Mesenchymal stem cell (in vitro differentiated cells and primary cell): ENCODE data around the gene TMEM150C. TPM values are rescaled to one million over a fixed set of nuclear protein-coding genes. Genes with fewer than 3 reads are reported as not detected.

Experiments
- DNase-seq: peaks from one replicate; pipeline ENCODE4 v3.0.0-alpha.2; 2013
- H2AFZ ChIP-seq: one replicate; pipeline ENCODE4 v1.6.1; 2013; ENCODE audit warnings: low read depth, mild to moderate bottlenecking, control low read depth, inconsistent platforms, low read length, moderate library complexity
- H2AK5ac ChIP-seq: 2 replicates; pipeline ENCODE4 v1.6.1; 2013; ENCODE audit warnings: low read length, moderate library complexity, mild to moderate bottlenecking, inconsistent platforms; ENCODE audit not compliant: severe bottlenecking
- H2BK120ac ChIP-seq: one replicate; pipeline ENCODE4 v1.6.1; 2013; ENCODE audit warnings: low read depth, mild to moderate bottlenecking, inconsistent platforms, low read length, moderate library complexity
- H2BK12ac ChIP-seq, 2 experiments: one replicate each; pipeline ENCODE4 v1.6.1; 2013; ENCODE audit warnings: inconsistent platforms in 2 of 2, low read length in 2 of 2, mild to moderate bottlenecking in 2 of 2, moderate library complexity in 2 of 2, control low read depth in 1 of 2
- H2BK15ac ChIP-seq: one replicate; pipeline ENCODE4 v1.6.1; 2013; ENCODE audit warnings: mild to moderate bottlenecking, low read depth, inconsistent platforms; ENCODE audit not compliant: poor library complexity, severe bottlenecking
- H2BK5ac ChIP-seq: 2 replicates; pipeline ENCODE4 v1.6.1; 2013; ENCODE audit warnings: low read depth, mild to moderate bottlenecking, low read length, control low read depth, inconsistent platforms; ENCODE audit not compliant: poor library complexity, severe bottlenecking
- H3K14ac ChIP-seq, 2 experiments: one replicate each; pipeline ENCODE4 v1.6.1; 2013; ENCODE audit warnings: inconsistent platforms in 2 of 2, low read length in 2 of 2, control low read depth in 1 of 2, mild to moderate bottlenecking in 1 of 2, moderate library complexity in 1 of 2
- H3K18ac ChIP-seq, 2 experiments: one replicate each; pipeline ENCODE4 v1.6.1; 2013; ENCODE audit warnings: inconsistent platforms in 2 of 2, low read length in 2 of 2, control low read depth in 1 of 2, low read depth in 1 of 2, mild to moderate bottlenecking in 1 of 2
- H3K23ac ChIP-seq, 2 experiments: one replicate each; pipeline ENCODE4 v1.6.1; 2013; ENCODE audit warnings: inconsistent platforms in 2 of 2, low read length in 2 of 2, mild to moderate bottlenecking in 2 of 2, moderate library complexity in 2 of 2, control low read depth in 1 of 2
- H3K27ac ChIP-seq: 2 replicates; pipeline ENCODE4 v1.5.1; 2013; ENCODE audit warnings: mild to moderate bottlenecking, moderate library complexity, low read length, control low read depth, inconsistent platforms; ENCODE audit not compliant: poor library complexity, severe bottlenecking
- H3K27me3 ChIP-seq, 2 experiments: 2 replicates each; pipeline versions ENCODE4 v1.6.1 to v1.7.0; 2013; ENCODE audit warnings: low read length in 2 of 2, mild to moderate bottlenecking in 2 of 2, moderate library complexity in 2 of 2, control low read depth in 1 of 2, inconsistent platforms in 1 of 2; ENCODE audit not compliant: control insufficient read depth in 1 of 2, insufficient read depth in 1 of 2
- H3K36me3 ChIP-seq, 2 experiments: 2 replicates each; pipeline versions ENCODE4 v1.6.1 to v1.7.0; 2013; ENCODE audit warnings: low read length in 2 of 2, control low read depth in 1 of 2, inconsistent platforms in 1 of 2, low read depth in 1 of 2, mild to moderate bottlenecking in 1 of 2; ENCODE audit not compliant: insufficient read depth in 2 of 2, control insufficient read depth in 1 of 2
- H3K4ac ChIP-seq, 2 experiments: one replicate each; pipeline ENCODE4 v1.6.1; 2013; ENCODE audit warnings: inconsistent platforms in 2 of 2, low read length in 2 of 2, mild to moderate bottlenecking in 2 of 2, moderate library complexity in 2 of 2, control low read depth in 1 of 2, low read depth in 1 of 2
- H3K4me1 ChIP-seq: 2 replicates; pipeline ENCODE4 v1.6.1; 2013; ENCODE audit warnings: low read depth, low read length, control low read depth; ENCODE audit not compliant: control insufficient read depth, insufficient read depth
- H3K4me2 ChIP-seq: 2 replicates; pipeline ENCODE4 v1.6.1; 2013; ENCODE audit warnings: low read length, mild to moderate bottlenecking, inconsistent platforms; ENCODE audit not compliant: poor library complexity, severe bottlenecking
- H3K4me3 ChIP-seq, 2 experiments: 2 replicates each; pipeline versions ENCODE4 v1.5.1 to v1.7.0; 2013; ENCODE audit warnings: low read length in 2 of 2, mild to moderate bottlenecking in 2 of 2, control low read depth in 1 of 2, low read depth in 1 of 2; ENCODE audit not compliant: insufficient read depth in 1 of 2
- H3K79me1 ChIP-seq: replicated peaks from 2 replicates; pipeline ENCODE4 v1.6.1; 2013; ENCODE audit warnings: mild to moderate bottlenecking, control low read depth, low read length, inconsistent platforms; ENCODE audit not compliant: poor library complexity, severe bottlenecking
- H3K9ac ChIP-seq: 2 replicates; pipeline ENCODE4 v1.7.0; 2013; ENCODE audit warnings: mild to moderate bottlenecking, low read length, moderate library complexity
- H3K9me3 ChIP-seq: 2 replicates; pipeline ENCODE4 v1.7.0; 2013; ENCODE audit warnings: mild to moderate bottlenecking, low read length; ENCODE audit not compliant: control insufficient read depth
- H4K8ac ChIP-seq: one replicate; pipeline ENCODE4 v1.6.1; 2013; ENCODE audit warnings: inconsistent platforms, mild to moderate bottlenecking, low read length, moderate library complexity
- H4K91ac ChIP-seq: one replicate; pipeline ENCODE4 v1.6.1; 2013; ENCODE audit warnings: mild to moderate bottlenecking, low read length, inconsistent platforms
- WGBS: methylation state at CpG from one replicate; pipeline ENCODE4 v1.1.7; 2013; ENCODE audit warnings: mixed read lengths; 5-methylcytosine and 5-hydroxymethylcytosine counted together
- polyA plus RNA-seq, 2 experiments: library from polyadenylated mRNA; stranded (reverse); fragments of 200-250 nt; gene quantifications; one replicate each; pipeline ENCODE4 v1.2.3, GENCODE V29; 2013

The TMEM150C gene
- 4.3 TPM for polyA plus RNA-seq (2013, experiment 1 of 2)
- polyA plus RNA-seq (2013, experiment 2 of 2): 4.5 TPM

DNA sequence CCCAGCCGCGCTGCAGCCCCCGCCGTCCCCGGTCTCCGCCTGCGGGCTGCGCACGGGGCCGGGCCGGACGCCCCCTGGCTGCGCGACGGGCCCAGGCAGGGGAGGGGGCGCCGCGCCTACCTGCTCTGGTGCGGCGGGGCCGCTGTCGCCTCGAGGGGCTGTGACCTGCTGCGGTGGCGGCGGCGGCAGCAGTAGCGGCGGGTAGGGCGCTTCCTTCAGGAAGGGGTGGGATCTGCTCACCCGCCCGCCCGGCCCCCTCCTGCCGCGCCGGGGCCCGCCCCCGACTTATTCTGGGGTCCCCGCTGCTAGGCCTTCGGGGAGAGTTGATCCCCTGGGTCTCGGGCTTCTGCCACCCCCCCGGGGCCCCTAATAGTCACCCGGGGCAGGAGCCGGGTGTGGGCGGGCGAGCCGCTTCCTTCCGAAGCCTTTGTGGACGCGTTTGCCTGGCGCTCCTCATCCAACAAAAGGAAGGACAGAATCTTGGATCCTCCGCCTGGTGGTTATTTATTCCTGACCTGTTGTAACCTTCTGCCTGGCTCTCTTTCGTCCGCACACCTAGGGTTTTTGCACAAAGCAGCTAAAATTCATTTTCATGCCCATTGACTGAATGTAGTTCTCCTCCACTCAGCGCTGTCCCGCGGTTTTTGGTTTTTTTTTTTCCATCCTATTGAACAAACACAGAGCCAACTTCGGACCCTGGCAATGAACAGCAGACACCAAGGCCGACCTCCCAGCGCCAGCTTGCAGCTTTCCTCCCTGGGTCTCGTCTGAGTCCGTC lies at the start of gene TMEM150C:
Gene TMEM150C (minus strand): TSS at position 203 of the 778 bp plus-strand sequence. CDS start 57,331 bp downstream, outside the sequence.
- peak within 1 kb of the TSS; percentile 78 to 96 for H3K4me3 ChIP-seq
- H3K36me3 ChIP-seq: no peaks in the 10 kb centered on the region
- H3K14ac ChIP-seq: peak within 1 kb of the TSS in 1 of 2 experiments; percentile 91
- WGBS: 9% methylated on average over 56 of the region's 62 CpGs
- peak within 1 kb of the TSS; percentile 11 for H2BK120ac ChIP-seq
- peak within 1 kb of the TSS in 1 of 2 experiments; percentile 74 for H3K18ac ChIP-seq
- H3K9me3 ChIP-seq: no peaks in the 10 kb centered on the region
- H3K23ac ChIP-seq: peak within 1 kb of the TSS in 1 of 2 experiments; percentile 59
- H3K9ac ChIP-seq: peak within 1 kb of the TSS; percentile 57
- peak within 1 kb of the TSS; percentile 58 for H4K8ac ChIP-seq
- no peak within 1 kb of the TSS for H3K27ac ChIP-seq
- no peak within 1 kb of the TSS for H2AK5ac ChIP-seq
- peak within 1 kb of the TSS in 1 of 2 experiments; percentile 34 for H2BK12ac ChIP-seq
- no peak within 1 kb of the TSS for H2BK5ac ChIP-seq
- peak within 1 kb of the TSS; percentile 78 for H3K4me2 ChIP-seq
- peak within 1 kb of the TSS in 1 of 2 experiments; percentile 35 for H3K4ac ChIP-seq
- peak within 1 kb of the TSS; percentile 51 for H2AFZ ChIP-seq
- no peaks in the 10 kb centered on the region for H3K79me1 ChIP-seq
- DNase-seq: peak; percentile 36
- H2BK15ac ChIP-seq: peak within 1 kb of the TSS; percentile 46
- H3K27me3 ChIP-seq: peaks cover 4 to 28% of the 10 kb centered on the region in 2 experiments
- H3K4me1 ChIP-seq: peaks cover 4% of the 10 kb centered on the region
- H4K91ac ChIP-seq: peak within 1 kb of the TSS; percentile 64

DNA sequence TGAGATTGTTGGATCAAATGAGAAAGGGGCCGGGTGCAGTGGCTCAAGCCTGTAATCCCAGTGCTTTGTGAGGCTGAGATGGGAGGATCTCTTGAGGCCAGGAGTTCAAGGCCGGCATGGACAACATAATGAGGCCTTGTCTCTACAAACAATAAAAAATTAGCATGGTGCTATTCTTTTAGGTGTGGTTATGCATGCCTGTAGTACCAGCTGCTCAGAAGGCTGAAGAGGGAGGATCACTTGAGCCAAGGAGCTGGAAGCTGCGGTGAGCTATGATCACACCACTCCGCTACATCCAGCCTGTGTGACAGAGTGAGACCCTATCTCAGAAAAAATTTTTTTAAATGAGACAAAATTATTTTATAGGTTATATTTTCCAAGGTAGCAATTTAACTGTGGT lies 49.7 kb upstream of the TMEM150C start:
- Histone ChIP-seq H2AFZ (no peak overlapping the region), H3K14ac (no peak overlapping the region), H3K27me3 (peaks cover 0 to 10% of the 10 kb centered on the region in 2 experiments), H3K23ac (no peak overlapping the region), H3K4me1 (no peaks in the 10 kb centered on the region), H4K91ac (no peak overlapping the region), H2BK5ac (no peak overlapping the region), H3K9me3 (no peaks in the 10 kb centered on the region), H3K18ac (no peak overlapping the region), H2AK5ac (no peak overlapping the region), H2BK120ac (no peak overlapping the region), H3K79me1 (no peaks in the 10 kb centered on the region), H4K8ac (no peak overlapping the region), H3K27ac (no peak overlapping the region), H2BK15ac (no peak overlapping the region), H3K4ac (no peak overlapping the region), H3K36me3 (no peaks in the 10 kb centered on the region), H3K4me2 (no peak overlapping the region), H3K9ac (no peak overlapping the region), H3K4me3 (no peak overlapping the region), H2BK12ac (no peak overlapping the region)
- 94% methylated on average over 1 of the region's 4 CpGs for WGBS
- DNase-seq: no peak

DNA sequence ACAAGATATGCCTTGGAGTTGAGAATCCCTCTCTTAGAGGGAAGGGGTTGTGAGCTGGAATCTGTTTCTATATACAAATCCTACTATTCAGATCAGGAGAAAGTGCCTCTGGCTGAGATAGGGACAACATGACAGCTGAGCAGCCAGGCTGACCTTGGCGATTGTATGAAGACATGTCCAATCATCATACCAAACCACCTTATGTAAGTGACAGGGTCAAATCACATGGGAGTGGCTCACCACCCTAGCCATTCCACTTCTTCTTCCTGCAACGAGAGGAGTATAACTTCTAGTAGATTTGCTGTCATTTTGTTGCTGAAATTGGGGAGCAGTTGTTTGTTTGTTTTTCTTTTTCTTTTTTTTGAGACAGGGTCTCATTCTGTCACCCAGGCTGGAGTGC lies 48.3 kb upstream of the TMEM150C start:
- Histone ChIP-seq H3K4me3 (no peak overlapping the region), H3K27me3 (no peaks in the 10 kb centered on the region), H3K9ac (no peak overlapping the region), H3K4me2 (no peak overlapping the region), H3K4me1 (no peaks in the 10 kb centered on the region), H4K91ac (no peak overlapping the region), H3K9me3 (no peaks in the 10 kb centered on the region), H3K79me1 (no peaks in the 10 kb centered on the region), H3K4ac (no peak overlapping the region), H2BK12ac (no peak overlapping the region), H2BK15ac (no peak overlapping the region), H3K36me3 (no peaks in the 10 kb centered on the region), H2AK5ac (no peak overlapping the region), H2BK120ac (no peak overlapping the region), H3K18ac (no peak overlapping the region), H4K8ac (no peak overlapping the region), H2AFZ (no peak overlapping the region), H3K27ac (no peak overlapping the region), H2BK5ac (no peak overlapping the region), H3K14ac (no peak overlapping the region), H3K23ac (no peak overlapping the region)
- DNase-seq: no peak
- WGBS: 92% methylated on average over 1 of the region's 2 CpGs

DNA sequence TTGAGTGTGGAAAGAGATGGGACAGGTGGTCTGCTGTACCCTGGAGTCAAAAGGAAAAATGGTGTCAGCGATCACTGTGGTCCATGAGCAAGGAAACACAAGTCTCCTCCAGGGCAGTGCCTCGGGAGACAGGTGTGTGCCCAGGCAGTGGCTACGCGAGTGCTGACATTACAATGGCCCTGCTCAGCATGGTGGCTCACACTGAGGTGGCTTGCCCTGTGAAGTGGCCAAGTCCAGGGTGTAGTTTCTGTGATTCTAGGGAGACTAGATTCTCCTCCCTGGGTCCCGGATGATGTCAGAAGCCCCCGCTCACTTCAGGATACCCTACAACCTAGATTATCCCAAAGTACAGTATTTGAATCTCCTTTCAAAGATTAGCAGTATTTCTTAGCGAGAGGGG lies 44.8 kb upstream of the TMEM150C start:
- no peak overlapping the region for H2AFZ ChIP-seq
- no peak overlapping the region for H3K14ac ChIP-seq
- no peaks in the 10 kb centered on the region for H3K36me3 ChIP-seq
- no peak overlapping the region for H3K27ac ChIP-seq
- peak overlapping the region in 1 of 2 experiments; percentile 29 for H3K18ac ChIP-seq
- no peak overlapping the region for H2BK5ac ChIP-seq
- no peak for DNase-seq
- no peak overlapping the region for H2BK15ac ChIP-seq
- 92% methylated on average over 5 of the region's 7 CpGs for WGBS
- H3K27me3 ChIP-seq: no peaks in the 10 kb centered on the region
- H3K23ac ChIP-seq: no peak overlapping the region
- H3K4me2 ChIP-seq: no peak overlapping the region
- no peak overlapping the region for H2BK120ac ChIP-seq
- H3K4me1 ChIP-seq: no peaks in the 10 kb centered on the region
- H2BK12ac ChIP-seq: no peak overlapping the region
- no peaks in the 10 kb centered on the region for H3K79me1 ChIP-seq
- H4K8ac ChIP-seq: no peak overlapping the region
- H3K4ac ChIP-seq: no peak overlapping the region
- H3K4me3 ChIP-seq: no peak overlapping the region
- no peak overlapping the region for H3K9ac ChIP-seq
- no peak overlapping the region for H2AK5ac ChIP-seq
- no peak overlapping the region for H4K91ac ChIP-seq
- no peaks in the 10 kb centered on the region for H3K9me3 ChIP-seq
